ENCODE measurements around the gene NEGR1. TPM values are rescaled to one million over a fixed set of nuclear protein-coding genes. Genes with fewer than 3 reads are reported as not detected.

The NEGR1 gene
- total RNA-seq, 1 experiment from 2014 or later: 0.05 TPM

DNA sequence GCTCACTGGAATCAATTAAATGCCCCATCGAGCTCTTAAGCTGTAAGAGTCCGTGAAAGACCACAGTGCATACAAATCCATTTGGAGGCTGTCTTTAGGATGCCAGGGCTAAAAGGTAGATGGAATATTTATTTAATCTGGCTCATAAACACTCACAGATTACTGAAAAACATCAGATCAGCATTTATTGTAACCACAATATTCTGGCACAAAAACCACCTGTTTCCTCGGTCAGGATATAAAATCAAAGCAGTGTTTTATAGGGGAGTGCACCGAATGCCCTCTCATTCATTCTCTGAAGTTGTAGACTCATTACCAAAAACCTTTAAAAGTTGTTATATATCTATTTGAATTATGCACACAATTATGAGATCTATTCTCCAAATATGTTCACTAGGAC lies 500.9 kb downstream of the NEGR1 start:
- intact Hi-C loops (cut with micrococcal nuclease): no loop called here
- no peaks in the 10 kb centered on the region for H3K27me3 ChIP-seq (ENCODE audit: insufficient read depth, low read length)
- ChIA-PET CTCF (no interaction called here), RAD21 (ENCODE audit: low non-redundant PET in 1 of 2, low total read pairs in 2 of 2, uncharacterized antibody in 2 of 2, unreplicated experiment in 2 of 2) (no interaction called here), POLR2A (no interaction called here)
- no peaks in the 10 kb centered on the region for H3K9me2 ChIP-seq (ENCODE audit: insufficient read depth)
- no peak for ATAC-seq
- peaks cover 3 to 9% of the 10 kb centered on the region in 2 experiments; a peak in 2 of 4 replicates for H3K9me3 ChIP-seq (ENCODE audit: control insufficient read depth in 1 of 2, insufficient read depth in 1 of 2, low read depth in 1 of 2, low read length in 2 of 2)
- no peaks in the 10 kb centered on the region for H3K36me3 ChIP-seq (ENCODE audit: control insufficient read depth in 1 of 2, insufficient read depth in 2 of 2, low read length in 2 of 2)
- TF ChIP-seq CTCF (IDR thresholded peaks at IDR 0.05 in 2 of 3, conservative IDR thresholded peaks at IDR 0.05 in 1 of 3; ENCODE audit: borderline replicate concordance in 1 of 3, insufficient read depth in 1 of 3, low read depth in 2 of 3, low read length in 2 of 3) (no peak), ZNF274 (IDR thresholded peaks at IDR 0.05; ENCODE audit: low read depth, low read length) (no peak), SIN3A (IDR thresholded peaks at IDR 0.05; ENCODE audit: low read depth) (no peak), MAX (IDR thresholded peaks at IDR 0.05) (no peak), RAD21 (IDR thresholded peaks at IDR 0.05; ENCODE audit: low read depth) (no peak), TCF7L2 (IDR thresholded peaks at IDR 0.05; ENCODE audit: borderline replicate concordance, extremely low read depth, insufficient read depth, insufficient read length) (no peak), EGR1 (IDR thresholded peaks at IDR 0.05; ENCODE audit: low read depth) (no peak), EZH2 (IDR thresholded peaks at IDR 0.05) (no peak), JUND (IDR thresholded peaks at IDR 0.05) (no peak)
- TF ChIP-seq, protein P1, sequence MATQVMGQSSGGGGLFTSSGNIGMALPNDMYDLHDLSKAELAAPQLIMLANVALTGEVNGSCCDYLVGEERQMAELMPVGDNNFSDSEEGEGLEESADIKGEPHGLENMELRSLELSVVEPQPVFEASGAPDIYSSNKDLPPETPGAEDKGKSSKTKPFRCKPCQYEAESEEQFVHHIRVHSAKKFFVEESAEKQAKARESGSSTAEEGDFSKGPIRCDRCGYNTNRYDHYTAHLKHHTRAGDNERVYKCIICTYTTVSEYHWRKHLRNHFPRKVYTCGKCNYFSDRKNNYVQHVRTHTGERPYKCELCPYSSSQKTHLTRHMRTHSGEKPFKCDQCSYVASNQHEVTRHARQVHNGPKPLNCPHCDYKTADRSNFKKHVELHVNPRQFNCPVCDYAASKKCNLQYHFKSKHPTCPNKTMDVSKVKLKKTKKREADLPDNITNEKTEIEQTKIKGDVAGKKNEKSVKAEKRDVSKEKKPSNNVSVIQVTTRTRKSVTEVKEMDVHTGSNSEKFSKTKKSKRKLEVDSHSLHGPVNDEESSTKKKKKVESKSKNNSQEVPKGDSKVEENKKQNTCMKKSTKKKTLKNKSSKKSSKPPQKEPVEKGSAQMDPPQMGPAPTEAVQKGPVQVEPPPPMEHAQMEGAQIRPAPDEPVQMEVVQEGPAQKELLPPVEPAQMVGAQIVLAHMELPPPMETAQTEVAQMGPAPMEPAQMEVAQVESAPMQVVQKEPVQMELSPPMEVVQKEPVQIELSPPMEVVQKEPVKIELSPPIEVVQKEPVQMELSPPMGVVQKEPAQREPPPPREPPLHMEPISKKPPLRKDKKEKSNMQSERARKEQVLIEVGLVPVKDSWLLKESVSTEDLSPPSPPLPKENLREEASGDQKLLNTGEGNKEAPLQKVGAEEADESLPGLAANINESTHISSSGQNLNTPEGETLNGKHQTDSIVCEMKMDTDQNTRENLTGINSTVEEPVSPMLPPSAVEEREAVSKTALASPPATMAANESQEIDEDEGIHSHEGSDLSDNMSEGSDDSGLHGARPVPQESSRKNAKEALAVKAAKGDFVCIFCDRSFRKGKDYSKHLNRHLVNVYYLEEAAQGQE (IDR thresholded peaks at IDR 0.05; ENCODE audit: low read depth): no peak
- H3K4me2 ChIP-seq (ENCODE audit: low read length): no peak overlapping the region
- H3K4me1 ChIP-seq (ENCODE audit: control insufficient read depth in 1 of 2, insufficient read depth in 2 of 2, low read length in 2 of 2): no peaks in the 10 kb centered on the region
- no peak overlapping the region for H3K9ac ChIP-seq (ENCODE audit: low read length)
- no peaks in the 10 kb centered on the region for H3K79me2 ChIP-seq (ENCODE audit: insufficient read depth, low read length)
- no TSS peak for BruUV-seq (replicated peaks)
- no peak overlapping the region for H3K27ac ChIP-seq (ENCODE audit: low read depth, low read length)
- no peak for DNase-seq (ENCODE audit: low read depth, low spot score)
- H3K4me3 ChIP-seq (replicated peaks in 1 of 2; ENCODE audit: low read depth in 1 of 2, low read length in 2 of 2): no peak overlapping the region
- H2AFZ ChIP-seq (ENCODE audit: low read depth, low read length, poor library complexity, severe bottlenecking): no peak overlapping the region
- H4K20me1 ChIP-seq (ENCODE audit: insufficient read depth): no peaks in the 10 kb centered on the region
